Psoas muscle (tissue), 8 donors: Measurements from ENCODE around the gene CTIF. TPM values are rescaled to one million over a fixed set of nuclear protein-coding genes. Genes with fewer than 3 reads are reported as not detected.

Experiments used
- ATAC-seq, 4 donors: fragments of 200-7000 bp; cut with Tn5 transposase; one replicate each; pipeline ENCODE4 v1.9.1; 2020; ENCODE audit warnings: moderate library complexity in 3 of 4, mild to moderate bottlenecking in 2 of 4
- DNase-seq, 2 donors: peaks; one replicate each; pipeline ENCODE4 v3.0.0-alpha.2; 2020
- H3K27ac ChIP-seq: fragments of 200-600 bp; one replicate; pipeline ENCODE4 v1.8.0; 2022
- H3K27me3 ChIP-seq, 3 donors: fragments of 200-600 bp in 1 of 3; one replicate each; pipeline versions ENCODE4 v1.6.1 to v1.8.0; 2013 to 2022; ENCODE audit warnings: low read length in 2 of 3, mild to moderate bottlenecking in 2 of 3, moderate library complexity in 1 of 3; ENCODE audit not compliant: insufficient read depth in 3 of 3
- H3K36me3 ChIP-seq, 2 donors: fragments of 200-600 bp in 1 of 2; one replicate each; pipeline versions ENCODE4 v1.6.1 to v1.8.0; 2013 to 2022; ENCODE audit warnings: low read depth in 1 of 2, mild to moderate bottlenecking in 1 of 2, moderate library complexity in 1 of 2; ENCODE audit not compliant: insufficient read depth in 1 of 2
- H3K4me1 ChIP-seq: fragments of 200-600 bp; one replicate; pipeline ENCODE4 v1.8.0; 2022
- H3K4me3 ChIP-seq: fragments of 200-600 bp; one replicate; pipeline ENCODE4 v1.8.0; 2022; ENCODE audit warnings: mild to moderate bottlenecking
- H3K9me3 ChIP-seq: fragments of 200-600 bp; one replicate; pipeline ENCODE4 v1.8.0; 2022
- CTCF ChIP-seq: fragments of 200-600 bp; IDR thresholded peaks from one replicate; pipeline ENCODE4 v1.8.0; 2022; ENCODE audit warnings: antibody characterized with exemption
- WGBS, 3 donors: extraction: QIAGEN DNeasy Blood & Tissue Kit; methylation state at CpG; one replicate each; pipeline versions ENCODE4 v1.1.6 to v1.1.7; 2013; 5-methylcytosine and 5-hydroxymethylcytosine counted together
- intact Hi-C, 2 donors: fragments of 100-400 bp; cut with DNase I; formaldehyde crosslinking; loops; one replicate each; pipeline versions ENCODE4 v1.11.0 to v1.14.2; 2022
- polyA plus RNA-seq, 3 donors: library from polyadenylated mRNA; stranded (reverse); fragments of 200-250 nt; gene quantifications; one replicate each; pipeline ENCODE4 v1.2.3, GENCODE V29; 2013
- total RNA-seq, 4 donors: library from RNA; stranded (reverse); fragmentation: NEBNext Ultra II Directional in 2 of 4; extraction: Animal tissue kit (Norgen Biotek cat#: 25700) in 2 of 4; gene quantifications; one replicate each; pipeline versions ENCODE4 v1.2.1 to v1.2.4, GENCODE V29; 2021 to 2023
- donor health status: healthy with polysubstance abuse.
- donor health status: DM: no; HTN: no; CAD: no; lungs with moderate emphysema.
- donor health status: Bipolar disorder and iron deficiency.
- donor health status: healthy.
- donor health status: DM: yes; HTN: yes; CAD: no.
- donor health status: DM: no; HTN: no; CAD: no.
- donor health status: DM: no; HTN: no; CAD: no.
- donor health status: DM: yes; HTN: yes; CAD: no.

Gene CTIF
- total and polyA plus RNA-seq, 7 donors = 11.3 to 40.5 (median 26.9) TPM

GRCh38 chr18:48656582-48656981 is 117.8 kb downstream of the CTIF start:
- no peaks in the 10 kb centered on the region for H3K36me3 ChIP-seq
- ATAC-seq = no peak
- H3K4me3 ChIP-seq = no peak overlapping the region
- no peaks in the 10 kb centered on the region for H3K9me3 ChIP-seq
- TF ChIP-seq CTCF = no peak
- 85 to 89% (median 87%) methylated on average over 3 of the region's 3 CpGs for WGBS, 3 donors
- H3K27ac ChIP-seq = no peak overlapping the region
- no peaks in the 10 kb centered on the region for H3K27me3 ChIP-seq
- peaks cover 13% of the 10 kb centered on the region for H3K4me1 ChIP-seq
- DNase-seq = no peak
- intact Hi-C loops = loop anchor here in 1 of 2 donors (5.0 kb wide), 1 partner anchor 49 kb away; no protein-coding TSS in a partner anchor

- H3K36me3 ChIP-seq = no peaks in the 10 kb centered on the region
- no peak overlapping the region for H3K27ac ChIP-seq
- peaks cover 23% of the 10 kb centered on the region for H3K4me1 ChIP-seq
- no peaks in the 10 kb centered on the region for H3K9me3 ChIP-seq
- no peak for TF ChIP-seq CTCF
- ATAC-seq (no peak), DNase-seq (no peak)
- intact Hi-C loops = loop anchor here in 1 of 2 donors (5.0 kb wide), 1 partner anchor 50 kb away; no protein-coding TSS in a partner anchor
- H3K27me3 ChIP-seq = no peaks in the 10 kb centered on the region
- 56 to 60% (median 59%) methylated on average over 9 of the region's 9 CpGs for WGBS, 3 donors
- H3K4me3 ChIP-seq = no peak overlapping the region
These were observed 118.8 kb downstream of the CTIF start for GRCh38 chr18:48657447-48658120.

- no peak for ATAC-seq
- Histone ChIP-seq H3K27me3 (no peaks in the 10 kb centered on the region), H3K27ac (no peak overlapping the region), H3K4me3 (no peak overlapping the region), H3K9me3 (no peaks in the 10 kb centered on the region), H3K36me3 (no peaks in the 10 kb centered on the region), H3K4me1 (peaks cover 25% of the 10 kb centered on the region)
- 73 to 83% (median 74%) methylated on average over 5 of the region's 5 CpGs for WGBS, 3 donors
- intact Hi-C loops = loop anchor here in 1 of 2 donors (5.0 kb wide), 1 partner anchor 51 kb away; no protein-coding TSS in a partner anchor
- TF ChIP-seq CTCF = no peak
- DNase-seq = no peak
These were observed 119.9 kb downstream of the CTIF start for GRCh38 chr18:48658721-48659120.

GRCh38 chr18:48659188-48660009 is 120.6 kb downstream of the CTIF start:
- Histone ChIP-seq H3K9me3 (no peaks in the 10 kb centered on the region), H3K27me3 (no peaks in the 10 kb centered on the region), H3K36me3 (no peaks in the 10 kb centered on the region), H3K4me1 (peaks cover 25% of the 10 kb centered on the region), H3K27ac (no peak overlapping the region), H3K4me3 (no peak overlapping the region)
- TF ChIP-seq CTCF = no peak
- 93 to 96% (median 94%) methylated on average over 19 of the region's 19 CpGs for WGBS, 3 donors
- ATAC-seq (no peak), DNase-seq (no peak)
- intact Hi-C loops = loop anchor here (5.0 kb wide), 3 partner anchors 52 to 117 kb away; no protein-coding TSS in a partner anchor
